ENCODE data around the gene DOK1.
A peak's percentile ranks its signal among the peaks of the same experiment; 100 is the strongest.
"Not testable (repeated sequence)": the region's sequence is repeated elsewhere in the genome, so short reads cannot be mapped to it uniquely, and the experiment has no call there.

Gene DOK1

GRCh38 chr2:74548900-74549826 lies 5.4 kb upstream of the DOK1 start:
- DNase-seq = peak; percentile 41 to 87 (median 85)

DNA sequence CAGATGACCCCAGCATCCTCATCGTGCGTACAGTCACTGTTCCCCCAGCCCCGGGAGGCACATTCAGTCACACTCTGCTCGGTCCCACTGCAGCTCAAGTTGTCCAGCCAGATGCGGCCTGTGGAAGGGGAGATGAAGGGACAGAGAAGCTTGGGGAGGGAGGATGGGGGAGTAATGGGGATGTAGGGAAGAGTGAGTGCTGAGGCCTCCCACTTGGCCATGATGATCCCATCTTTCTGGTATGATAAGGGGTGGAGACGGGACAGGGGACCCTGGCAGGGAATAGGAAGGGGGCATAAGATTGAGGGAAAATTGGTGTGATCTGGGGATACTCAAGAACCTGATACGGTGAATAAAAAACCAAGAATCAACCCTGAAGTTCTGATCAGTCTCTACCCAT lies 4.3 kb upstream of the DOK1 start:
- no peak for DNase-seq

GRCh38 chr2:74551530-74551929 lies 3.0 kb upstream of the DOK1 start:
- no peak for DNase-seq

- no peak for DNase-seq
Observed at GRCh38 chr2:74551942-74552913, 2.3 kb upstream of the DOK1 start.

DNA sequence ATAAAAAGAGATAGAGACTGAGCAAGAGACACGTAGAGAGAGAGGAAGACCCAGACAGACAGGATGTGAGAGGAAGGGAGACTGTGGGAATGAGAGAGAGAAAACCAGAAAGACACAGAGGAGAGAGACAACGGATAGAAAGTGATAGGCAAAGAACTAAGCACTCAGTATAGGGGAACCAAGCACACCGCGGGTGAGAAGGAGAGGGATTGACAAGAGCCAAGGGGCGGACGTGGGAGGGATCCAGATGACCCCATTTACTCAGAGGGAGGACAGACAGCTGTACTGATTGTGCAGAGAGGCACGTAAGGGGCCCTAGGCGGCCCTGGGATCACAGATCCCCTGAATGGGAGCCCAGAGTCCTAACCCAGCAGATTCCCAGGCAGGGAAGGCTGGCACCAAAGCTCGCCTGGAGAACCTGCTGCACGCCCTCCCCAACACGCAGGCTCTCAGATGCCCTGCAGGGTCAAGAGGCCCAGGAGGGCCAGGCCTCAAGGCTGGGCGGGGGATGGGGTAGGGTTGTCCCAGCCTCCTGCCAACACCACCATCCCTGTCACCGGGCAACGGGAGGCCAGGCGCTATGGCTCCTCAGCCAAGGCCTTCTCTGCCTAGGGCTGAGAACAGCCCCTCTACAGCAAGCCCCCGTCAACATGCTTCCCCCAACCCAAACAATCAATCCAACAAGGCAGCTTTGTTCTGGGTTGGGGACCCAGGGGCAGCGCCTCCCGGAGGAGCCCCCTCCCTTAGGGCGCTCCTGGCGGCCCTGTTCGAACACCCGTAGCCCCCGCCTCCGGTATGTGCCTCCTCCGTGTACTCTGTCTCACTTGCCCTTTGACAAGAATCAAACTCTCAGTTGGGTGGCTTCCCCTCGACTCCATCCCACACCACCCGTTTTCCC lies 1.4 kb upstream of the DOK1 start:
- peak in 2 of 3 experiments; percentile 59 to 66 for DNase-seq

DNA sequence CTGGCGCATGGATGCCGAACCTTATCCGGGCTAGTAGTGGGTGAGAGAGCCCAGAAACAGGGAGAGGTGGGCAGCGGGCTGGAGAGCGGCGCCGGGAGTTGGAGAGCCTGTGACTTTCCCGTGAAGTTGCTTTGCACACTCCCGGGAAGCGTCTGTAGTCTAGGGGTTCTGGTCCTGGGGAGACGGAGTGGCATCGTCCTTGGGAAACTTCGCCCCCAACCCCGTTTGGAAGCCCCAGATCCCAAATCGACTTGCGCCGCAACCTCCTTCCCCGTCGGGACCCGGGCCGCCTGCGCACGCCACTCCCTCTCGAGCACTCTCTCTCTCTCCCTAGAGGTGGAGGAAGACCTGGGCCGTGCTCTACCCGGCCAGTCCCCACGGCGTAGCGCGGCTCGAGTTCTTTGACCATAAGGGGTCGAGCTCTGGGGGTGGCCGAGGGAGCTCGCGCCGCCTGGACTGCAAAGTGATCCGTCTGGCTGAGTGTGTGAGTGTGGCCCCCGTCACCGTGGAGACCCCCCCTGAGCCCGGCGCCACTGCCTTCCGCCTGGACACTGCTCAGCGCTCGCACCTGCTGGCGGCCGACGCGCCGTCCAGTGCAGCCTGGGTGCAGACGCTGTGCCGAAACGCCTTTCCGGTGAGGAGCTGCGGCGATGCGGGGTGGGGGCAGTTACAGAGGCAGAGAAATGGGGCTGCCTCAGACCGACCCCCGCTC lies 456 bp downstream of the DOK1 start:
- no peak for DNase-seq

GRCh38 chr2:74555610-74556103 lies 1.1 kb downstream of the DOK1 start:
- DNase-seq = no peak

DNA sequence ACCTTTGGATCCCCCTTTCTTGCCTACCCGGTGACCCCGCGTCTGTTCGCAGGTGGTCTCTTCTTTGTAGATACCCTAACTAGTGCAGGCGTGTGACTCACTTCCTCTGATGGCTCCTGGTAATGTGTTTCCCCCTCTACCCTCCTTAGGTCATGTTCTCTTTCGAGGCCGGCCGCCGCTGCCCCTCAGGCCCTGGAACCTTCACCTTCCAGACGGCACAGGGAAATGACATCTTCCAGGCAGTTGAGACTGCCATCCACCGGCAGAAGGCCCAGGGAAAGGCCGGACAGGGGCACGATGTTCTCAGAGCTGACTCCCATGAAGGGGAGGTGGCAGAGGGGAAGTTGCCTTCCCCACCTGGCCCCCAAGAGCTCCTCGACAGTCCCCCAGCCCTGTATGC lies 1.6 kb downstream of the DOK1 start:
- no peak for DNase-seq

GRCh38 chr2:74556831-74557370 lies 2.4 kb downstream of the DOK1 start:
- DNase-seq = no peak

GRCh38 chr2:74558284-74559230 lies 4.0 kb downstream of the DOK1 start:
- peak in 1 of 3 experiments; percentile 57 for DNase-seq

- DNase-seq = peak in 2 of 3 experiments; percentile 49 to 80
Observed at GRCh38 chr2:74559912-74560311, 5.4 kb downstream of the DOK1 start.

- no peak for DNase-seq
Observed at GRCh38 chr2:74560591-74560990, 6.1 kb downstream of the DOK1 start.

- not testable (repeated sequence) for DNase-seq
Observed at GRCh38 chr2:74561022-74561421, 6.5 kb downstream of the DOK1 start.

- no peak for DNase-seq
Observed at GRCh38 chr2:74562126-74562775, 7.7 kb downstream of the DOK1 start.

GRCh38 chr2:74564222-74564621 lies 9.7 kb downstream of the DOK1 start:
- DNase-seq = no peak

DNA sequence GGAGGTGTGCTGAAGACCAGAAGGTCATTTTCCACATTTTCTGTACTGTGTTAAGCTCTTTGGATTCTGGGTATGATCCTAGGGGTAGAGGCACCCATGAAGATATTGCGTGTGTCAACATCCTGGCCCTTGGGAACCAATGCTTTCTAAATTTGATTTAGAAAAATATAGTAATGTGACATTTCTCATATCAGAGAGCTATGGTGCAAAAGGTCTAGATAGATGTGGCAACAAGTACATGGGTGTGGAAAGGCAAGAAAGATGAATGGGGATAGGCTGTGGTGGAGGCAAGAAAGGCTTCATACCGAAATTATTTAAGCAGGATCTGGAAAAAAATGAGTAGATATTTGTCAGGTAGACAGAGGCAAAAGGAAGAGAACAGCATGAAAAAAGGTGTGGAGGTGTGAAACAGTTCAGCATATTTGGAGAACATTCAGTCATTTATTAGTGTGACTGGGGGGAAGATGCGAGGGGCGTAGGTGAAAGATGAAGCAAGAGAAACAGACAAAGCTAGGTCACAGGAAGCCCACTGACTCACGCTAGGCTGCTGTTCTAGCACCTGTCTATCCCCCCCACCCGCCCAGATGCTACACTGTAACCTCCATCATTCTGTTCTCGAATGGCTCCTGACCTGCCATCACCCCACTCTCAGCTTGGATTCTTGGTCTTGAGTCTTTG lies 11.7 kb downstream of the DOK1 start:
- no peak for DNase-seq

GRCh38 chr2:74566754-74567085 lies 12.2 kb downstream of the DOK1 start:
- DNase-seq = no peak

GRCh38 chr2:74567881-74568280 lies 13.4 kb downstream of the DOK1 start:
- no peak for DNase-seq

GRCh38 chr2:74569686-74570085 lies 15.2 kb downstream of the DOK1 start:
- no peak for DNase-seq
